Measurements from ENCODE around the gene LRRK1. TPM values are rescaled to one million over a fixed set of nuclear protein-coding genes. Genes with fewer than 3 reads are reported as not detected.

Gene LRRK1
- total RNA-seq, 1 experiment from 2014 or later, result 7.0 TPM

- no peaks in the 10 kb centered on the region for H3K9me2 ChIP-seq (replicated peaks; ENCODE audit: low read length)
- no peaks in the 10 kb centered on the region for H3K4me1 ChIP-seq (ENCODE audit: insufficient read depth, low read length)
- no peak overlapping the region for H3K4me2 ChIP-seq (ENCODE audit: low read length)
- H3K9me3 ChIP-seq (ENCODE audit: low read length), result no peaks in the 10 kb centered on the region
- no TSS peak for BruUV-seq (replicated peaks)
- peaks cover 4% of the 10 kb centered on the region; the same call in 1 of the 2 replicates for H3K36me3 ChIP-seq (ENCODE audit: low read depth, low read length)
- no peaks in the 10 kb centered on the region for H3F3A ChIP-seq (ENCODE audit: low read length, unreplicated experiment)
- POLR2A ChIA-PET (ENCODE audit: unreplicated experiment), result no interaction called here
- no peaks in the 10 kb centered on the region for H4K20me1 ChIP-seq (ENCODE audit: low read length)
- ATAC-seq (no peak), DNase-seq (no peak)
- no peak overlapping the region for H3K27ac ChIP-seq (ENCODE audit: low read length)
- TF ChIP-seq CTCF (conservative IDR thresholded peaks at IDR 0.05; ENCODE audit: low read depth, low read length) (no peak), EZH2 (IDR thresholded peaks at IDR 0.05; ENCODE audit: low read length, unreplicated experiment) (no peak), EZH2phosphoT487 (IDR thresholded peaks at IDR 0.05; ENCODE audit: borderline replicate concordance, low read length) (no peak)
- no peak overlapping the region for H2AFZ ChIP-seq (ENCODE audit: low read length)
- H3K27me3 ChIP-seq (ENCODE audit: low read length), result no peaks in the 10 kb centered on the region
- H3K79me2 ChIP-seq (ENCODE audit: low read length), result no peaks in the 10 kb centered on the region
- no peak overlapping the region for H3K9ac ChIP-seq (ENCODE audit: low read length)
- no peak overlapping the region for H3K4me3 ChIP-seq (ENCODE audit: low read length)
- CTCF ChIA-PET, result interaction anchor here (0.6 kb wide), 1 partner anchor 41 kb away, joined by 12 read pairs; no protein-coding TSS in a partner anchor
- intact Hi-C loops (cut with micrococcal nuclease), result no loop called here
Measured at GRCh38 chr15:101019366-101019896, 100.3 kb downstream of the LRRK1 start.

- Histone ChIP-seq H3K27ac (ENCODE audit: low read length) (no peak overlapping the region), H2AFZ (ENCODE audit: low read length) (no peak overlapping the region), H3K36me3 (ENCODE audit: low read depth, low read length) (peaks cover 3% of the 10 kb centered on the region; the same call in 1 of the 2 replicates), H3K4me1 (ENCODE audit: insufficient read depth, low read length) (no peaks in the 10 kb centered on the region), H4K20me1 (ENCODE audit: low read length) (no peaks in the 10 kb centered on the region), H3K4me3 (ENCODE audit: low read length) (no peak overlapping the region), H3F3A (ENCODE audit: low read length, unreplicated experiment) (no peaks in the 10 kb centered on the region), H3K4me2 (ENCODE audit: low read length) (no peak overlapping the region), H3K27me3 (ENCODE audit: low read length) (no peaks in the 10 kb centered on the region), H3K9ac (ENCODE audit: low read length) (no peak overlapping the region), H3K79me2 (ENCODE audit: low read length) (no peaks in the 10 kb centered on the region), H3K9me3 (ENCODE audit: low read length) (no peaks in the 10 kb centered on the region), H3K9me2 (replicated peaks; ENCODE audit: low read length) (no peaks in the 10 kb centered on the region)
- intact Hi-C loops (cut with micrococcal nuclease), result no loop called here
- ChIA-PET CTCF (no interaction called here), POLR2A (ENCODE audit: unreplicated experiment) (no interaction called here)
- TF ChIP-seq EZH2phosphoT487 (IDR thresholded peaks at IDR 0.05; ENCODE audit: borderline replicate concordance, low read length), result no peak
- no peak for TF ChIP-seq CTCF (conservative IDR thresholded peaks at IDR 0.05; ENCODE audit: low read depth, low read length)
- TF ChIP-seq EZH2 (IDR thresholded peaks at IDR 0.05; ENCODE audit: low read length, unreplicated experiment), result no peak
- BruUV-seq (replicated peaks), result no TSS peak
- DNase-seq (no peak), ATAC-seq (no peak)
Measured at GRCh38 chr15:101020451-101020850, 101.3 kb downstream of the LRRK1 start.

- Histone ChIP-seq H3F3A (ENCODE audit: low read length, unreplicated experiment) (no peaks in the 10 kb centered on the region), H3K4me1 (ENCODE audit: insufficient read depth, low read length) (no peaks in the 10 kb centered on the region), H3K79me2 (ENCODE audit: low read length) (no peaks in the 10 kb centered on the region), H3K9me2 (replicated peaks; ENCODE audit: low read length) (no peaks in the 10 kb centered on the region), H3K9ac (ENCODE audit: low read length) (no peak overlapping the region), H3K4me2 (ENCODE audit: low read length) (no peak overlapping the region), H3K36me3 (ENCODE audit: low read depth, low read length) (no peaks in the 10 kb centered on the region; the same call in 1 of the 2 replicates), H3K4me3 (ENCODE audit: low read length) (no peak overlapping the region), H4K20me1 (ENCODE audit: low read length) (no peaks in the 10 kb centered on the region), H3K9me3 (ENCODE audit: low read length) (no peaks in the 10 kb centered on the region), H3K27ac (ENCODE audit: low read length) (no peak overlapping the region), H3K27me3 (ENCODE audit: low read length) (no peaks in the 10 kb centered on the region), H2AFZ (ENCODE audit: low read length) (no peak overlapping the region)
- TF ChIP-seq CTCF (conservative IDR thresholded peaks at IDR 0.05; ENCODE audit: low read depth, low read length), result no peak
- CTCF ChIA-PET, result no interaction called here
- no TSS peak for BruUV-seq (replicated peaks)
- ATAC-seq (no peak), DNase-seq (no peak)
- POLR2A ChIA-PET (ENCODE audit: unreplicated experiment), result no interaction called here
- intact Hi-C loops (cut with micrococcal nuclease), result no loop called here
Measured at GRCh38 chr15:101020945-101021344, 101.8 kb downstream of the LRRK1 start.
